ENCODE measurements around the gene LRMDA. TPM values are rescaled to one million over a fixed set of nuclear protein-coding genes. Genes with fewer than 3 reads are reported as not detected.

LRMDA gene
- total and polyA plus RNA-seq, 2 of the 13 experiments (the other 11 are each of a cell fraction or from before 2014, with no cell fraction given), result 13.4 to 22.0 TPM

- TF ChIP-seq, protein P1, sequence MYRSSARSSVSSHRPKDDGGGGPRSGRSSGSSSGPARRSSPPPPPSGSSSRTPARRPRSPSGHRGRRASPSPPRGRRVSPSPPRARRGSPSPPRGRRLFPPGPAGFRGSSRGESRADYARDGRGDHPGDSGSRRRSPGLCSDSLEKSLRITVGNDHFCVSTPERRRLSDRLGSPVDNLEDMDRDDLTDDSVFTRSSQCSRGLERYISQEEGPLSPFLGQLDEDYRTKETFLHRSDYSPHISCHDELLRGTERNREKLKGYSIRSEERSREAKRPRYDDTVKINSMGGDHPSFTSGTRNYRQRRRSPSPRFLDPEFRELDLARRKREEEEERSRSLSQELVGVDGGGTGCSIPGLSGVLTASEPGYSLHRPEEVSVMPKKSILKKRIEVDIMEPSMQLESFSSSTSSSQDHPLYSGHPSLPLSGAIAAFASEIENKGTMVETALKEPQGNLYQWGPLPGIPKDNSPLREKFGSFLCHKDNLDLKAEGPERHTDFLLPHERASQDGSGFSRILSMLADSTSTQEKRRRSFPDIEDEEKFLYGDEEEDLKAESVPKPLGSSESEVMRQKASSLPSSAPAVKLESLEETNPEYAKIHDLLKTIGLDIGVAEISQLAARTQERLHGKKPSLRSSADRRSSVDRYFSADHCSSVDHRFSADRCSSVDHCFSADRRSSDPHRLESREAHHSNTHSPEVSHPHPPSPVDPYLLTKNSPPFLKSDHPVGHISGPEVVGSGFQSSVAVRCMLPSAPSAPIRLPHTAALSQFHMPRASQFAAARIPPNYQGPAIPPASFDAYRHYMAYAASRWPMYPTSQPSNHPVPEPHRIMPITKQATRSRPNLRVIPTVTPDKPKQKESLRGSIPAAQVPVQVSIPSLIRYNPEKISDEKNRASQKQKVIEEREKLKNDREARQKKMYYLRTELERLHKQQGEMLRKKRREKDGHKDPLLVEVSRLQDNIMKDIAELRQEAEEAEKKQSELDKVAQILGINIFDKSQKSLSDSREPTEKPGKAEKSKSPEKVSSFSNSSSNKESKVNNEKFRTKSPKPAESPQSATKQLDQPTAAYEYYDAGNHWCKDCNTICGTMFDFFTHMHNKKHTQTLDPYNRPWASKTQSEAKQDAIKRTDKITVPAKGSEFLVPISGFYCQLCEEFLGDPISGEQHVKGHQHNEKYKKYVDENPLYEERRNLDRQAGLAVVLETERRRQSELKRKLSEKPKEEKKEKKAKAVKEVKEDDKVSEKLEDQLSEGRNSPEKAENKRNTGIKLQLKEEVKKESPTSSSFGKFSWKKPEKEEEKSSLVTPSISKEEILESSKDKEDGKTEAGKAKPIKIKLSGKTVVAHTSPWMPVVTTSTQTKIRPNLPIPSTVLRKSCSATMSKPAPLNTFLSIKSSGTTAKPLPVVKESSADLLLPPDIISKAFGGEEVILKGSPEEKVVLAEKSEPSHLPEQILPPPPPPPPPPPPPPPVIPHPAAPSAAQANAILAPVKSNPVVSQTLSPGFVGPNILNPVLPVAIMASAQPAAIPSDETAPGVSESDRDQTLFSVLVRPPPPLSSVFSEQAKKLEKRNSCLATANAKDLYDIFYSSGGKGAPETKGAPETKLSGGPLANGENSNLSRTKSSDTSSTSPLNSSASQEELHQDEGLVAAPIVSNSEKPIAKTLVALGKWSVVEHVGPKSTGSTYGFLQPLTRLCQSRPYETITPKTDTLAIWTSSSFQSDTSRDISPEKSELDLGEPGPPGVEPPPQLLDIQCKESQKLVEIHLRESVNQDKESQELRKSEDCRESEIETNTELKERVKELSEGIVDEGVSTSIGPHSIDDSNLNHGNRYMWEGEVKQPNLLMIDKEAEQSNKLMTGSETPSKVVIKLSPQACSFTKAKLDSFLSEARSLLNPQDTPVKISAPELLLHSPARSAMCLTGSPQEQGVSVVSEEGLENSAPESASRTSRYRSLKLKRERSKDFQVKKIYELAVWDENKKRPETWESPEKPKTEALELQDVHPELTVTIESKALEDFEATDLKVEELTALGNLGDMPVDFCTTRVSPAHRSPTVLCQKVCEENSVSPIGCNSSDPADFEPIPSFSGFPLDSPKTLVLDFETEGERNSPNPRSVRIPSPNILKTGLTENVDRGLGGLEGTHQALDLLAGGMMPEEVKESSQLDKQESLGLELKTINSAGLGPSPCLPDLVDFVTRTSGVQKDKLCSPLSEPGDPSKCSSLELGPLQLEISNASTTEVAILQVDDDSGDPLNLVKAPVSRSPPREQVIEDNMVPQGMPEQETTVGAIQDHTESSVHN (CRISPR knock-in tag; IDR thresholded peaks at IDR 0.05), result no peak
- TF ChIP-seq CBX1 (IDR thresholded peaks at IDR 0.05; ENCODE audit: low read depth), result no peak
- TF ChIP-seq ATF7 (IDR thresholded peaks at IDR 0.05), result no peak
- no peak for TF ChIP-seq ATF7 (CRISPR knock-in tag; IDR thresholded peaks at IDR 0.05)
- TF ChIP-seq RBM22 (optimal IDR thresholded peaks at IDR 0.05; ENCODE audit: low read length), result no peak
- TF ChIP-seq ZNF143 (CRISPR knock-in tag; IDR thresholded peaks at IDR 0.05), result no peak
- TF ChIP-seq ZBTB49 (CRISPR knock-in tag; IDR thresholded peaks at IDR 0.05; ENCODE audit: borderline replicate concordance), result no peak
- TF ChIP-seq ZNF879 (CRISPR knock-in tag; IDR thresholded peaks at IDR 0.05), result no peak
Observed at GRCh38 chr10:75585294-75585693, 153.9 kb downstream of the LRMDA start (continued).

Measured in HepG2 (cell line).